ENCODE data around the gene BHLHE23. TPM values are rescaled to one million over a fixed set of nuclear protein-coding genes. Genes with fewer than 3 reads are reported as not detected.

Gene BHLHE23
- total RNA-seq, 1 donor from 2014 or later = not detected

DNA sequence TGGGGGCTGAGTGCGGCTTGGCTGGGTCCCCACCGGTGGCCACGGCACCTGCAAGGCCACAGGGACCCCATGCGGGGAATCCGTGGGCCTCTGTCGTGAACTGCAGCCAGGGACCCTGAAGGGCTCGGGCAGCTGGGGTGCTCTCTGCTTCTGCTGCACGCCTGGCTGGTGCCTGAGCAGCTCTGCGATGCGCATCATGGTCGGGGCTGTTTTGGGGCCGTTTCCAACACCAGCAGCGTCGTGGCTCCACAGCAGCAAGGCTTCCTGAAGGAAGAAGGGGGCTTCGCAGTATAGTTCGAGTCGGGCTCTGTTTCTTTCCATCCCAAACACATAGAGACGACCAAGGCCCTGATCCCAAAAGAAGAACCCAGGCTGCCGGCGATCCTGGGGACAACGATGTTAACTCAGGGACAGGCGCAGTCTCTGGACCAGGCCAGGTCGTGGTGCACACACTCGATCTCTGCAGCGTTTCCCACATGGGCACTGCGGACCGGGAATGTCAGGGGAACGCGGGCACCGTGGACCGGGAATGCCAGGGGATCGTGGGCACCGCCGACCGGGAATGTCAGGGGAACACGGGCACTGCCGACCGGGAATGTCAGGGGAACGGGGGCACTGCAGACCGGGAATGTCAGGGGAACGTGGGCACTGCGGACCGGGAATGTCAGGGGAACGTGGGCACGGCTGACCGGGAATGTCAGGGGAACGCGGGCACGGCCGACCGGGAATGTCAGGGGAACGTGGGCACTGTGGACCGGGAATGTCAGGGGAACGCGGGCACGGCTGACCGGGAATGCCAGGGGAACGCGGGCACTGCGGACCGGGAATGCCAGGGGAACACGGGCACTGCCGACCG lies 36.8 kb upstream of the BHLHE23 start:
- H3K27me3 ChIP-seq = no peaks in the 10 kb centered on the region
- no peak overlapping the region for H3K4me3 ChIP-seq
- no peaks in the 10 kb centered on the region for H3K36me3 ChIP-seq
- no peak for DNase-seq (ENCODE audit: extremely low spot score in 2 of 2)
- H3K4me1 ChIP-seq = no peaks in the 10 kb centered on the region
- TF ChIP-seq, protein P1, sequence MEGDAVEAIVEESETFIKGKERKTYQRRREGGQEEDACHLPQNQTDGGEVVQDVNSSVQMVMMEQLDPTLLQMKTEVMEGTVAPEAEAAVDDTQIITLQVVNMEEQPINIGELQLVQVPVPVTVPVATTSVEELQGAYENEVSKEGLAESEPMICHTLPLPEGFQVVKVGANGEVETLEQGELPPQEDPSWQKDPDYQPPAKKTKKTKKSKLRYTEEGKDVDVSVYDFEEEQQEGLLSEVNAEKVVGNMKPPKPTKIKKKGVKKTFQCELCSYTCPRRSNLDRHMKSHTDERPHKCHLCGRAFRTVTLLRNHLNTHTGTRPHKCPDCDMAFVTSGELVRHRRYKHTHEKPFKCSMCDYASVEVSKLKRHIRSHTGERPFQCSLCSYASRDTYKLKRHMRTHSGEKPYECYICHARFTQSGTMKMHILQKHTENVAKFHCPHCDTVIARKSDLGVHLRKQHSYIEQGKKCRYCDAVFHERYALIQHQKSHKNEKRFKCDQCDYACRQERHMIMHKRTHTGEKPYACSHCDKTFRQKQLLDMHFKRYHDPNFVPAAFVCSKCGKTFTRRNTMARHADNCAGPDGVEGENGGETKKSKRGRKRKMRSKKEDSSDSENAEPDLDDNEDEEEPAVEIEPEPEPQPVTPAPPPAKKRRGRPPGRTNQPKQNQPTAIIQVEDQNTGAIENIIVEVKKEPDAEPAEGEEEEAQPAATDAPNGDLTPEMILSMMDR (IDR thresholded peaks at IDR 0.05) = no peak
- H3K9me3 ChIP-seq = no peaks in the 10 kb centered on the region
- H3K27ac ChIP-seq = no peak overlapping the region
- intact Hi-C loops (cut with DNase I) = no loop called here

DNA sequence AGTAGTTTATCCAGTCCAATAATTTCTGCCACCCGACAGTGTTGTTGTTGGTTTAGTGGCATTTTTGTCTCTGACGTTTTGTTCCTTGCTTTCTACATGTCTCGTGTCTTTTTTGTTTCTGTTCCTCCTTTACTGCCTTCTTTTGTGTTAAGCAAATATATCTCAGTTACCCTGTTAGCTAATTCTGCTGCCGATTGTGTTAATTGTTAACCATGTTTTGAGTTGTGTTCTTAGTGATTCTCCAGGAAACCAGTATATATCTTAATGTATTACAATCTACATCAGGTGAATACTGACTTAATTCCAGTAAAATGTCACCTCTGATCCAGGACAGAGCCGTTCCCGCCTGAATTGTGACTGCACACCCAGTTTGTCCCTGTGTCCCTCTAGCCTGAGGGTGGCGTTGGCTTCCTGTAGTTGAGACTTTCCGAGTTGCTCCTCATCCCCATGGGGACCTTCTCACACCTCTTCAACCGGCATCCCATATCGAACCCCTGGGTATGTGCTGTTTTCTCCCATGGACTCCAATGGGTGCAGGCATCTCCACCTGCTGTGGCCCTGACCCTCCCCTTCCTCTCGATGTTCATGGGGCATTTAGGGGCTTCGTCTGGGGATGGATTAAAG lies 35.8 kb upstream of the BHLHE23 start:
- no peaks in the 10 kb centered on the region for H3K4me1 ChIP-seq
- no peaks in the 10 kb centered on the region for H3K36me3 ChIP-seq
- TF ChIP-seq POLR2AphosphoS5 (IDR thresholded peaks at IDR 0.05; ENCODE audit: insufficient read depth in 1 of 2, low read depth in 1 of 2) (no peak), POLR2A (IDR thresholded peaks at IDR 0.05) (no peak)
- TF ChIP-seq, protein P1 (IDR thresholded peaks at IDR 0.05) = no peak
- H3K27ac ChIP-seq = no peak overlapping the region
- H3K4me3 ChIP-seq = no peak overlapping the region
- intact Hi-C loops (cut with DNase I) = no loop called here
- DNase-seq (ENCODE audit: extremely low spot score in 2 of 2) = no peak
- no peaks in the 10 kb centered on the region for H3K9me3 ChIP-seq
- H3K27me3 ChIP-seq = no peaks in the 10 kb centered on the region

DNA sequence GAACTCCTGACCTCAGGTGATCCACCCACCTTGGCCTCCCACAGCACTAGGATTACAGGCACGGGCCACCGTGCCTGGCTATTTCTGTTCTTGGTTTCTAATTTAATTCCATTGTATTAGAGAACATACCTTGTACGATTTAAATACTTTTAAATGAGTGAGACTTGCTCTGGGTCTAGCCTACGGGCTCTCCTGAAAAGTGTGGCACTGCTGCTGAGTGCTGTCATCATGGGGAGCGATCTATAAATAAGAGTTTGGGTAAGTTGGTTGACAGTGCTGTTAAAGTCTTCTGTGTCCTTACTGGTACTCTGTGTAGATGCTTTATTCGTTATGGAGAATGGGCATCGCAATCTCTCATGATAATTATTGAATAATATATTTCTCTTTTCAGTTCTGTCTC lies 35.0 kb upstream of the BHLHE23 start:
- intact Hi-C loops (cut with DNase I) = no loop called here
- TF ChIP-seq POLR2A (IDR thresholded peaks at IDR 0.05) = no peak
- TF ChIP-seq POLR2AphosphoS5 (IDR thresholded peaks at IDR 0.05; ENCODE audit: insufficient read depth in 1 of 2, low read depth in 1 of 2) = no peak
- TF ChIP-seq, protein P1 (IDR thresholded peaks at IDR 0.05) = no peak
- Histone ChIP-seq H3K36me3 (no peaks in the 10 kb centered on the region), H3K4me1 (no peaks in the 10 kb centered on the region), H3K27me3 (no peaks in the 10 kb centered on the region), H3K27ac (no peak overlapping the region), H3K9me3 (no peaks in the 10 kb centered on the region), H3K4me3 (no peak overlapping the region)
- no peak for DNase-seq (ENCODE audit: extremely low spot score in 2 of 2)

DNA sequence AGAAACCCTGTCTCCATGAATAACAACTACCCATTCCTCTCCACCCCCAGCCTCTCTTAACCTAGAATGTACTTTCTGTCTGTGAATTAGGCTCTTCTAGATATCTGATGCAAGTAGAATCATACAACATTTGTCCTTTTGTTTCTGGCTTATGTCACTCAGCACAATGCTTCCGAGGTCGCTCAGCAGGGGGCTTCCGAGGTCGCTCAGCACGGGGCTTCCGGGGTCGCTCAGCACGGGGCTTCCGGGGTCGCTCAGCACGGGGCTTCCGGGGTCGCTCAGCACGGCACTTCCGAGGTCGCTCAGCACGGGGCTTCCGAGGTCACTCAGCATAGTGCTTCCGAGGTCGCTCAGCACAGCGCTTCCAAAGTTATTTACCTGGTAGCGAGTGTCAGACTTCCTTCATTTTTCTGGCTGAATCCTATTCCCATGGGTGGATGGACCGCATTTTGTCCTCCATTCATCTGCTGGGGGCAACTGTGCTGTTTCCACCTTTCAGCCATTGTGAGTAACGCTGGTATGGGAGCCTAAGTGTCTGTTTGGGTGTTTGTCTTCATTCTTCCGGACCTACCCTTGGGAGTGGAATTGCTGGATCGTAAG lies 31.0 kb upstream of the BHLHE23 start:
- intact Hi-C loops (cut with DNase I) = no loop called here
- H3K36me3 ChIP-seq = no peaks in the 10 kb centered on the region
- H3K4me3 ChIP-seq = no peak overlapping the region

More for the DNA sequence above, 31.0 kb upstream of the BHLHE23 start:
- Histone ChIP-seq H3K4me1 (no peaks in the 10 kb centered on the region), H3K27me3 (no peaks in the 10 kb centered on the region), H3K9me3 (no peaks in the 10 kb centered on the region), H3K27ac (no peak overlapping the region)
- DNase-seq (ENCODE audit: extremely low spot score in 2 of 2) = no peak
- TF ChIP-seq, protein P1 (IDR thresholded peaks at IDR 0.05) = no peak
- TF ChIP-seq POLR2A (IDR thresholded peaks at IDR 0.05) (no peak), POLR2AphosphoS5 (IDR thresholded peaks at IDR 0.05; ENCODE audit: insufficient read depth in 1 of 2, low read depth in 1 of 2) (no peak)

All from vagina (tissue), 2 donors.